Tibial nerve (tissue), 3 donors: ENCODE results near the gene DCANP1.

Experiments used
- POLR2A ChIP-seq, 2 donors: fragments of 450-650 bp; IDR thresholded peaks; one replicate each; pipeline ENCODE4 v1.6.1; 2017; ENCODE audit warnings: antibody characterized with exemption in 2 of 2, mild to moderate bottlenecking in 2 of 2, moderate library complexity in 2 of 2
- TF ChIP-seq, protein P1 (sequence below), 5 experiments: fragments of 200-600 bp in 3 of 5; fragments of 450-650 bp in 2 of 5; sonication (generic) in 3 of 5; IDR thresholded peaks; one replicate each; pipeline ENCODE4 v1.5.1; 2016 to 2019; ENCODE audit warnings: antibody characterized with exemption in 5 of 5, mild to moderate bottlenecking in 3 of 5, moderate library complexity in 2 of 5

- TF ChIP-seq, protein P1, sequence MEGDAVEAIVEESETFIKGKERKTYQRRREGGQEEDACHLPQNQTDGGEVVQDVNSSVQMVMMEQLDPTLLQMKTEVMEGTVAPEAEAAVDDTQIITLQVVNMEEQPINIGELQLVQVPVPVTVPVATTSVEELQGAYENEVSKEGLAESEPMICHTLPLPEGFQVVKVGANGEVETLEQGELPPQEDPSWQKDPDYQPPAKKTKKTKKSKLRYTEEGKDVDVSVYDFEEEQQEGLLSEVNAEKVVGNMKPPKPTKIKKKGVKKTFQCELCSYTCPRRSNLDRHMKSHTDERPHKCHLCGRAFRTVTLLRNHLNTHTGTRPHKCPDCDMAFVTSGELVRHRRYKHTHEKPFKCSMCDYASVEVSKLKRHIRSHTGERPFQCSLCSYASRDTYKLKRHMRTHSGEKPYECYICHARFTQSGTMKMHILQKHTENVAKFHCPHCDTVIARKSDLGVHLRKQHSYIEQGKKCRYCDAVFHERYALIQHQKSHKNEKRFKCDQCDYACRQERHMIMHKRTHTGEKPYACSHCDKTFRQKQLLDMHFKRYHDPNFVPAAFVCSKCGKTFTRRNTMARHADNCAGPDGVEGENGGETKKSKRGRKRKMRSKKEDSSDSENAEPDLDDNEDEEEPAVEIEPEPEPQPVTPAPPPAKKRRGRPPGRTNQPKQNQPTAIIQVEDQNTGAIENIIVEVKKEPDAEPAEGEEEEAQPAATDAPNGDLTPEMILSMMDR (IDR thresholded peaks at IDR 0.05): no peak
- TF ChIP-seq POLR2A (IDR thresholded peaks at IDR 0.05): no peak
These were observed 36.1 kb upstream of the DCANP1 start for GRCh38 chr5:135483254-135483653.
